ENCODE data around the gene HOXB8. TPM values are rescaled to one million over a fixed set of nuclear protein-coding genes. Genes with fewer than 3 reads are reported as not detected.

Gene HOXB8
- total RNA-seq, 2 donors from 2014 or later: not detected

- H3K27me3 Mint-ChIP-seq (ENCODE audit: insufficient read depth): peaks cover 99% of the 10 kb centered on the region
- WGBS, 2 experiments (ENCODE audit: insufficient coverage in 1 of 2, insufficient read length in 1 of 2): 0 to 13% methylated on average over 1 to 4 of the region's 4 CpGs
- Histone ChIP-seq H3K9ac (ENCODE audit: extremely low read depth, low read length, poor library complexity, severe bottlenecking) (no peak overlapping the region), H3K4me3 (ENCODE audit: low read length) (no peak overlapping the region), H3K4me1 (ENCODE audit: control insufficient read depth, insufficient read depth, low read length) (peaks cover 2% of the 10 kb centered on the region), H3K36me3 (ENCODE audit: control insufficient read depth, insufficient read depth, low read length) (no peaks in the 10 kb centered on the region), H3K27me3 (ENCODE audit: control insufficient read depth, insufficient read depth, low read length, poor library complexity, severe bottlenecking) (peaks cover 100% of the 10 kb centered on the region), H3K9me3 (ENCODE audit: control insufficient read depth, low read length) (peaks cover 8% of the 10 kb centered on the region), H3K27ac (ENCODE audit: low read depth, low read length) (no peak overlapping the region)
- no peaks in the 10 kb centered on the region for H3K36me3 Mint-ChIP-seq (ENCODE audit: low read depth)
- DNase-seq: no peak
- H3K4me3 Mint-ChIP-seq: no peak overlapping the region
- peaks cover 4% of the 10 kb centered on the region for H3K4me1 Mint-ChIP-seq
- H3K9me3 Mint-ChIP-seq: no peaks in the 10 kb centered on the region
- no peak for TF ChIP-seq CTCF (conservative IDR thresholded peaks at IDR 0.05)
- no peak overlapping the region for H3K27ac Mint-ChIP-seq
These were observed 8.5 kb upstream of the HOXB8 start for GRCh38 chr17:48623583-48623982.

GRCh38 chr17:48622857-48623256 lies 7.8 kb upstream of the HOXB8 start:
- no peaks in the 10 kb centered on the region for H3K9me3 Mint-ChIP-seq
- H3K4me1 ChIP-seq (ENCODE audit: control insufficient read depth, insufficient read depth, low read length): peaks cover 2% of the 10 kb centered on the region

GRCh38 chr17:48621410-48622392 lies 6.6 kb upstream of the HOXB8 start:
- peak; percentile 66 for DNase-seq
- Mint-ChIP-seq H3K4me1 (peaks cover 4% of the 10 kb centered on the region), H3K4me3 (no peak overlapping the region), H3K27me3 (ENCODE audit: insufficient read depth) (peaks cover 99% of the 10 kb centered on the region), H3K36me3 (ENCODE audit: low read depth) (no peaks in the 10 kb centered on the region), H3K27ac (no peak overlapping the region), H3K9me3 (no peaks in the 10 kb centered on the region)
- Histone ChIP-seq H3K27me3 (ENCODE audit: control insufficient read depth, insufficient read depth, low read length, poor library complexity, severe bottlenecking) (peaks cover 100% of the 10 kb centered on the region), H3K9me3 (ENCODE audit: control insufficient read depth, low read length) (peaks cover 8% of the 10 kb centered on the region), H3K4me1 (ENCODE audit: control insufficient read depth, insufficient read depth, low read length) (peaks cover 2% of the 10 kb centered on the region), H3K4me3 (ENCODE audit: low read length) (no peak overlapping the region), H3K9ac (ENCODE audit: extremely low read depth, low read length, poor library complexity, severe bottlenecking) (no peak overlapping the region), H3K27ac (ENCODE audit: low read depth, low read length) (peak overlapping the region; percentile 6), H3K36me3 (ENCODE audit: control insufficient read depth, insufficient read depth, low read length) (no peaks in the 10 kb centered on the region)
- WGBS, 2 experiments (ENCODE audit: insufficient coverage in 1 of 2, insufficient read length in 1 of 2): 8 to 15% methylated on average over 13 to 41 of the region's 41 CpGs
- TF ChIP-seq CTCF (conservative IDR thresholded peaks at IDR 0.05): no peak

More at GRCh38 chr17:48622857-48623256, 7.8 kb upstream of the HOXB8 start:
- H3K27me3 Mint-ChIP-seq (ENCODE audit: insufficient read depth): peaks cover 99% of the 10 kb centered on the region
- no peak for DNase-seq
- Histone ChIP-seq H3K27ac (ENCODE audit: low read depth, low read length) (no peak overlapping the region), H3K36me3 (ENCODE audit: control insufficient read depth, insufficient read depth, low read length) (no peaks in the 10 kb centered on the region), H3K27me3 (ENCODE audit: control insufficient read depth, insufficient read depth, low read length, poor library complexity, severe bottlenecking) (peaks cover 100% of the 10 kb centered on the region), H3K9me3 (ENCODE audit: control insufficient read depth, low read length) (peaks cover 8% of the 10 kb centered on the region), H3K4me3 (ENCODE audit: low read length) (no peak overlapping the region), H3K9ac (ENCODE audit: extremely low read depth, low read length, poor library complexity, severe bottlenecking) (no peak overlapping the region)
- no peak overlapping the region for H3K27ac Mint-ChIP-seq
- no peaks in the 10 kb centered on the region for H3K36me3 Mint-ChIP-seq (ENCODE audit: low read depth)
- 13 to 15% methylated on average over 9 to 11 of the region's 11 CpGs for WGBS, 2 experiments (ENCODE audit: insufficient coverage in 1 of 2, insufficient read length in 1 of 2)
- H3K4me1 Mint-ChIP-seq: peaks cover 4% of the 10 kb centered on the region
- TF ChIP-seq CTCF (conservative IDR thresholded peaks at IDR 0.05): no peak
- H3K4me3 Mint-ChIP-seq: no peak overlapping the region
